ENCODE measurements around the gene PCDHGA7.
"Not testable (repeated sequence)": the region's sequence is repeated elsewhere in the genome, so short reads cannot be mapped to it uniquely, and the experiment has no call there.

PCDHGA7 gene

GRCh38 chr5:141398608-141399007 is 16.1 kb downstream of the PCDHGA7 start:
- DNase-seq = no peak

GRCh38 chr5:141399555-141400258 is 17.2 kb downstream of the PCDHGA7 start:
- DNase-seq = no peak

- no peak for DNase-seq
These were observed 20.2 kb downstream of the PCDHGA7 start, which contains the start of gene PCDHGA9 for GRCh38 chr5:141402553-141403243. Gene PCDHGA9 (plus strand): TSS chr5:141402778. CDS start chr5:141402953, 175 bp downstream.

- no peak for DNase-seq
These were observed 20.8 kb downstream of the PCDHGA7 start for GRCh38 chr5:141403387-141403786.

GRCh38 chr5:141407790-141408505 is 25.4 kb downstream of the PCDHGA7 start, which contains the start of gene PCDHGB6:
Gene PCDHGB6 (plus strand): TSS chr5:141408021. CDS start chr5:141408203, 182 bp downstream.
- not testable (repeated sequence) for DNase-seq

GRCh38 chr5:141409598-141410306 is 27.2 kb downstream of the PCDHGA7 start:
- DNase-seq = no peak

GRCh38 chr5:141411575-141411974 is 29.0 kb downstream of the PCDHGA7 start:
- DNase-seq = no peak

- no peak for DNase-seq
These were observed 30.5 kb downstream of the PCDHGA7 start, which contains the start of gene PCDHGA10 for GRCh38 chr5:141412854-141413539. Gene PCDHGA10 (plus strand): TSS chr5:141412987. CDS start chr5:141413176, 189 bp downstream.

GRCh38 chr5:141413540-141414069 is 31.1 kb downstream of the PCDHGA7 start:
- no peak for DNase-seq

GRCh38 chr5:141414548-141415274 is 32.2 kb downstream of the PCDHGA7 start:
- not testable (repeated sequence) for DNase-seq

- DNase-seq = not testable (repeated sequence)
These were observed 32.7 kb downstream of the PCDHGA7 start for GRCh38 chr5:141415275-141415618.

- peak; percentile 17 for DNase-seq
These were observed 35.1 kb downstream of the PCDHGA7 start, which contains the start of gene PCDHGB7 for GRCh38 chr5:141417494-141418172. Gene PCDHGB7 (plus strand): TSS chr5:141417677. CDS start chr5:141417860, 183 bp downstream.

GRCh38 chr5:141419074-141419880 is 36.7 kb downstream of the PCDHGA7 start:
- no peak for DNase-seq

GRCh38 chr5:141420855-141421488 is 38.4 kb downstream of the PCDHGA7 start, which contains the start of gene PCDHGA11:
Gene PCDHGA11 (plus strand): TSS chr5:141421051. CDS start chr5:141421228, 177 bp downstream.
- no peak for DNase-seq

- no peak for DNase-seq
These were observed 38.9 kb downstream of the PCDHGA7 start for GRCh38 chr5:141421489-141421855.

- no peak for DNase-seq
These were observed 40.3 kb downstream of the PCDHGA7 start for GRCh38 chr5:141422742-141423291.

- DNase-seq = no peak
These were observed 45.4 kb downstream of the PCDHGA7 start for GRCh38 chr5:141427783-141428426.
